ENCODE measurements around the gene AQP12A. TPM values are rescaled to one million over a fixed set of nuclear protein-coding genes. Genes with fewer than 3 reads are reported as not detected.
A peak's percentile ranks its signal among the peaks of the same experiment; 100 is the strongest.
"Not testable (repeated sequence)": the region's sequence is repeated elsewhere in the genome, so short reads cannot be mapped to it uniquely, and the experiment has no call there.

The AQP12A gene
- total RNA-seq, 1 donor from 2014 or later: not detected

DNA sequence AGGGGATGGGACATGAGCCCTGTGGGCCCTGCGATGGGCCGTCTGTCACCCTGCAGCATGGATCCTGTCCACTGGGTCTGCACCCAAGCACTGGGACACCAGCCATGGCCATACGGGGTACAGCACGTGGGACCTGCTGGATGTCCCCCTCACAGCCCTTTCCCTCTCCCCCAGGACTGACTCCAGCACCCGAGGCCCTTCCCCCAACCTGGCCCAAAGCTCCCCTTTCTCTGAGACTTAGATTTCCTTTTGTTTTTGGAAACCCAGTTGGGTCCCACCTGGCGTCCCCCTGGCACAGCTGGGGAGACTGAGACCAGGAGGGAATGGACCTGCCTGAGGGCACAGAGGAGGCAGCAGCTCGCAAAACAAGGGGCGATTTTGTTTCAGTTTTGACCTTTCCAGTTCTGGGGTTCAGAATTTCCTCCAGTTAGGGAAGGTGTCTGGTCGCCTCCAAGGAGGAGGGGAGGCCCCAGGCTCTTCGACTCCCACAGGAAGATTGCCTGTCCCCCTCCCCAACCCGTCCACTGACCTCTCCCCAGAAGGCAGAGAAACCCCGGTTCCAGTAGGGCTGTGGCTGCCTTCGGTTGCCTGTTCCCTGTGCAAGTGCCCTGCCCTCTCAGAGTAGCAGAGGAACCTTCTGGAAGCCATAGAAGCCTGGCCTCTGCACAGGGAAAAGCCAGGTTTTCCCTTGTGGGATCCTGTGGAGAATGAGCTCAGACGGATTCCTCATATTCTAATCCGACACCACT, 7.5 kb upstream of the AQP12A start:
- DNase-seq; intact Hi-C loops (cut with DNase I): not testable (repeated sequence)

DNA sequence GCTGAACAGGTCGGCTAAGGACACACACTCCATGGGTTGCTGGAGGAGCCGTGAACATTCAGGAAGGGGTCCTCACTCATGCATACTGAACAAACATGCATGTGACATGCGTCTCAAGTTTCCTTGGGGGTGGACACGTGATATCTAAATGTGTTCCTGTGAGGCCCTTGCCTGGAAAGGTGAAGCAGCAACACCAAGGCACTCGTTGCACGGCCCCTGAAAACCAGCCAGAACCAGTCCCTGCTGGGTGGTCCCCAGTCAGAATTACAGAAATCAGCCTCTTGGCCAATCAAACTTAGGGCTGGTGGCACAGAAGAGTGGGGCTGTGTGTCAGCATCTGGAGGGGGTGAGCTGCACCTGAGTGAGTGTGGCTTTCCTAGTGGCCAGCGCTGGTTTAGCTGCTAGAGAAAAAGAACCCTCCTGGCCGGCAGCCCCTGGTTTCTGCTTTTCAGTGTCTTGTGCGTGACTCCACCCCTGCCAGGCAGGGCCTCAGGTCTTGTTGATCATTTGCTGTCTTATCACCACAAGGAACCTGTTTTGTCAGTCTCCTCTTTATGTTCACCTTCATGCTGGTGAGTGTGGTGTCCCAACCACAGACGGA, 5.8 kb upstream of the AQP12A start:
- intact Hi-C loops (cut with DNase I): no loop called here
- ATAC-seq (ENCODE audit: poor library complexity) (no peak), DNase-seq (no peak)

More for the DNA sequence above, 7.5 kb upstream of the AQP12A start:
- ATAC-seq (ENCODE audit: poor library complexity): not testable (repeated sequence)

DNA sequence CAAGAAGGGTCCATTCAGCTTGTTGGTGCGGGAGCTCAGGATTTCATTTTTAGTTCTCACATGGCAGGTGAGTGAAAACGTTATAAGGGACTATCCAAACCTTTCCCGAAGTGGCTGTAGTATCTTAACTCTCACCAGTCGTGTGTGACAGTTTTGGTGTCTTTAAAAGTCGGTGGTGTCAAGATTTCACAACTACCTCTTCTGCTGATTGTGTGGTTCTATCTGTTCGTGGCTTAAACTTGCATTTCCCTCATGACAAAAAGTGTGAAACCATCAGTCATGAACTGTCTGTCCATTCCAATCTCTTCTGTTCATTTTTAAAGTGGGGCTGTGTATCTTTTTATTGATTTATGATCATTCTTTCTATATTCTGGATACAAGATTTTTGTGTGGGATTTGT, 5.2 kb upstream of the AQP12A start:
- DNase-seq (no peak), ATAC-seq (ENCODE audit: poor library complexity) (no peak)
- intact Hi-C loops (cut with DNase I): no loop called here

DNA sequence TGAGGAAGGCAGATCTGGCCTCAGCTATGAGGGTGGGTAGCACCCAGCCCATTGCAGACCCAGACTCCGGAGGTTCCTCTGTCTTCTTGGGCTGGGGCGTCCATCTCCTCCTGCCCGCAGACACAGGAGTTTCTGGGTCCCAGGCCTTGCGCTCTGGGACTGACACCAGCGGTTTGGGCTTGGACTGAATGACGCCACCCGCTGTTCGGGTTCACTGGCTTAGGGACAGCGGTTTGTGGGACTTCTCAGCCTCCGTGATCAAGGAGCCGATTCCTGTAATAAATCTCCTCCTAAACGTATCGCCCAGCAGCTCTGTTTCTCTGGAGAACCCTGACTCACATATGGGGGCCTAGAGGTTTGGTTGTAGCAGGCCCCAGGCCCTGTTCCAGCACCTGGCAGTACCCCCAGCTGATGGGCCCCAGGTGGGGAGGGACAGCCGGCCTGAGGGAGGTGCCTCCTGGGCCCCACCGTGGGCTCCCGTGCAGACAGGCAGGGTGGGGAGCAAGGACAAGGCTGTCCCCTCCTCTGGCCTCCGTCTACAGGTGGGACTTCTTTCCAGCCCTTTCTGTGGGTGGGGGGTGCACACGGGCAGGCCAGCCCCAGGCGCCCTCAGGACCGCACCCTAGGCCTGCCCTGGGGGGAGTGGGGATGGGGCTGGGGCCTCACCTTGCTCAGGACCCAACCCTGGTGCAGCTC, 4.5 kb upstream of the AQP12A start:
- no peak for ATAC-seq (ENCODE audit: poor library complexity)

DNA sequence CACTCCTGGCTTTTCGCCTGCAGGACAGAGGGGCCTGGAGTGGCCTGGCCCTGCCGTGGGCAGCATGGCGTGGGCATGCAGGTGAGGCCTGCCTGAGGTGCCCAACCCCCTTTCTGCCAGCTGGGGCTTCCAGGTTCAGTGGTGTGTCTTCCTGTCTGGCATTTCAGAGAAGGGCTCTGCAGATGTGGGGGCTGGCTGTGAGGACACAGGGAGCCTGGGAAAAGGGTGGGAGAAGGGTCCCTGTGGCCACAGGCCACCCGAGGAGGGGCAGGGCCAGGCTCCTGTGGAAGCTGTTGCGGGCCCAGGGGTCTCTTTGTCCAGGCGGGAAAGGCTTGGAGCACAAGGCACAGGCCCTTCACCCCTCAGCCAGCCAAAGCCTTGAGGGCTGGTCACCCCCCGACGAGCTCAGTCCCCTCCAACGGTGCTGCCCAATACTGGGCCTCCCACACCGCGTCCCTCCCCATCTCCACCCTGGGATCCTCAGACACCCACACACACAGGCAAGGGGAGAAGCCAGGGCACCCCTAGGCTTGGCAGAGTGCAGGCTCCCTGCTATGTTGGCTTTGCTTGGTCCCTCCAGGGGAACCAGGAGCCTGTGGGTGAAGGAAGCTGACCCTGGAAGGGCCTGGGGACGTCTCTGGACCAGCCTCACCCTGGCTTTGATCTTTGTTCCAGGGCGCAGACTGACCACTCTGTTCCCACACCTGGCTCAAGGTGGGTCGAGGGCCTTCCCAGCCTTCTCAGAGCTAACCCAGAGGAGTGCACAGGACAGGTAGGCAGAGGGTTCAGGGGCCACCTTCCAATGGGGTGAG, 3.7 kb upstream of the AQP12A start:
- ATAC-seq (ENCODE audit: poor library complexity): no peak
- intact Hi-C loops (cut with DNase I): no loop called here
- no peak for DNase-seq

More for the DNA sequence above, 4.5 kb upstream of the AQP12A start:
- DNase-seq: no peak
- intact Hi-C loops (cut with DNase I): no loop called here

DNA sequence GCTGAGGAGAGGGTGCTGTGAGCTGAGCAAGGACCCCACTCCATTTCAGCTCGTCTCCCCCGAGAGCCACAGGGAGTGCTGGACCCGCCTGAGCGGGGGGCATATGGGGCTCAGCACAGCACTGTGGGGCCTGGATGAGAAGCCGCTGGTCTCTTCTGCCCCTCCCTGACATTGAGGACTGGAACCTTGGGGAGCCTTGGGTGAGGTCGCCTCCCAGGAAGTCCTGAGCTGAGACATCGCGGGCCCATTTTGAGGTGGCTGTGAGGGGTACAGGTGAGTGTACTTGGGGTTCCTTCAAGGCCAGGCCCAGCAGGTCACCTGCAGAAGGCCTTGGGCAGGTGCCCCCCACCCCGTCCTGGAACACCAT, 3.1 kb upstream of the AQP12A start:
- intact Hi-C loops (cut with DNase I): no loop called here
- no peak for DNase-seq

DNA sequence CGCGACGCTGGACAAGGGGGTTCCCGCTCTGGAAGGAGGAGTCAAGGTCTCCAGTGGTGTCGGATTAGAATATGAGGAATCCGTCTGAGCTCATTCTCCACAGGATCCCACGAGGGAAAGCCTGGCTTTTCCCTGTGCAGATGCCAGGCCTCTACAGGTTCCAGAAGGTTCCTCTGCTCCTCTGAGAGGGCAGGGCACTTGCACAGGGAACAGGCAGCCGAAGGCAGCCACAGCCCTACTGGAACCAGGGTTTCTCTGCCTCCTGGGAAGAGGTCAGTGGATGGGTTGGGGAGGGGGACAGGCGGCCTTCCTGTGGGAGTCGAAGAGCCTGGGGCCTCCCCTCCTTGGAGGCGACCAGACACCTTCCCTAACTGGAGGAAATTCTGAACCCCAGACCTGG, 1.7 kb upstream of the AQP12A start:
- intact Hi-C loops (cut with DNase I): no loop called here
- DNase-seq (peak; percentile 15), ATAC-seq (ENCODE audit: poor library complexity) (no peak)

More for the DNA sequence above, 3.1 kb upstream of the AQP12A start:
- no peak for ATAC-seq (ENCODE audit: poor library complexity)

DNA sequence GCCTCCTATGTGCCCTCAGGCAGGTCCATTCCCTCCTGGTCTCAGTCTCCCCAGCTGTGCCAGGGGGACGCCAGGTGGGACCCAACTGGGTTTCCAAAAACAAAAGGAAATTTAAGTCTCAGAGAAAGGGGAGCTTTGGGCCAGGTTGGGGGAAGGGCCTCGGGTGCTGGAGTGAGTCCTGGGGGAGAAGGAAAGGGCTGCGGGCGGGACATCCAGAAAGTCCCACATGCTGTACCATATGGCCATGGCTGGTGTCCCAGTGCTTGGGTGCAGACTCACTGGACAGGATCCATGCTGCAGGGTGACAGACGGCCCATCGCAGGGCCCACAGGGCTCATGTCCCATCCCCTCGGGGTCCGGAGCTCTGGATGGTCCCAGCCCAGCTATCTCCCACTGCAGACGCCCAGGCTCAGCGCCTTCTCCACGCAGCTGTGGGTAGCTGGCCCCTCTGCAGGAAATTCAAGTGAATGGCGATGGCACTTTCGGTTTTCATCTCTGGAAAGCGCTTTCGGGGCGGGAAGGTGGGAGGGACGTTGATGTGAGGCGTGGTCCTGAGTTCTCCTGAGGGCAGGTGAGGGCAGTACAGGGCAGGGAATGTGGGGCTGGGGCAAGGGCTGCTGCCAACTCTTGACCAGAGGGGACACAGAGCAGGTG, 1.1 kb upstream of the AQP12A start:
- ATAC-seq (ENCODE audit: poor library complexity); intact Hi-C loops (cut with DNase I): not testable (repeated sequence)
- DNase-seq: peak; percentile 10

DNA sequence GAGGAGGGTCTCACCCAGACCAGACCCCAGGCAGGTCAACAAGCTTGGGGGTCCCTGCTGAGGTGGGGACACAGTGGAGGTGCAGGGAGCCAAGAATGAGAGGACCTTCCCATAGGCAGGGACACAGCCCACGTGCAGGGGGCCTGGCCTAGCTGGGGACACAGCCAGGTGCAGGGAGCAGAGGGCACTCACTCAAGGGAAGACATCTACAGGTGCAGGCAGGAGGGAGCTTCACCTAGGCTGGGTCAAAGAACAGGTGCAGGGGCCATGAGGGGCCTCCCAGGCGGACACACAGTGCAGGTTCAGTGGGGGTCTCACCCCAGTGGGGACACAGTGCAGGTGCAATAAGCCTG, 615 bp upstream of the AQP12A start:
- DNase-seq; ATAC-seq (ENCODE audit: poor library complexity); intact Hi-C loops (cut with DNase I): not testable (repeated sequence)

DNA sequence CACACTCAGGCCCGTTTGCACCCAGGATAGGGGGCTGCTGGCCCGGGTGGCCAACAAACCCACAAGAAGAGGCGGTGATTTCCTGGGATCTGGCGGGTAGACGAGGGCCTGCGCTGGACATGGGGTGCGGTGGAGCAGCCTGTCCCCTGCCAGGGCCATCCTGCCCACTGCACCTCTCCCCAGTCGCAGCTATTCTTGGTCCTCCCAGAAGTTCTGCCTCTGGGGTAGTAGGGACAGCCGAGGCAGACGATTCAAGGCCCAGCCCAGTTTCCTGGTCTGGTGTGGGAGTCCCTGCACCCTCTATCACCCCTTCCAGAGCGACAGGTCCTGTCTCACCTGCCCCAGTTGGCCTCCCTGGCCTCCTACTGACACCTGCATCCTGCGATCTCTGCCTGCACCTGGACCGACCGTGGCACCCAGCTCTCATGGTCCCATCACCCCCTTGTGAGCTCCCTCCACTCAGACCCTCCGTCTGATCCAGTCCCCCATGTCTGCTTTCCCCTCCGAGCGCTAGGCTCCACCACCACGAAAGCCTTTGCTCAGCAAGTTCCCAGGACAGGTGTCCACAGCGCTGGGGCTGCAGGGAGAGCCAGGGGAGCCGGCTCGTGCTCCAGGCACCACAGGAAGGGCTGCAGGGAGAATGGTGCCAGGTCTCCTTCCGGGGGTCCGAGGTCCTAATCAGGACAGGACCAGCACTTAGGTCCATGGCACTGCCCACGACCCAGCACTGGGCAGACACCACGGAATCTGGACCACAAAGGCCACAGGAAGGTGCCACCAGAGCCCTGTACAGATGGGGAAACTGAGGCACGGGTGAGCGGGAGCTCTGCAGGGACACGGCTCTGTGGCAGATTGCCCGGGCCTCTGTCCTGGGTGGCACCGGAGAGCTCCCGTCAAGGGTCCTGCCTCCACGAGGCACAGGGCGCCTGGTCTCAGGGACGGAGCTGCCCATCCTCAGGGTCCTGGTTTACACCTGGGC, 1.2 kb downstream of the AQP12A start:
- ATAC-seq (ENCODE audit: poor library complexity); intact Hi-C loops (cut with DNase I): not testable (repeated sequence)
- DNase-seq: peak; percentile 8

DNA sequence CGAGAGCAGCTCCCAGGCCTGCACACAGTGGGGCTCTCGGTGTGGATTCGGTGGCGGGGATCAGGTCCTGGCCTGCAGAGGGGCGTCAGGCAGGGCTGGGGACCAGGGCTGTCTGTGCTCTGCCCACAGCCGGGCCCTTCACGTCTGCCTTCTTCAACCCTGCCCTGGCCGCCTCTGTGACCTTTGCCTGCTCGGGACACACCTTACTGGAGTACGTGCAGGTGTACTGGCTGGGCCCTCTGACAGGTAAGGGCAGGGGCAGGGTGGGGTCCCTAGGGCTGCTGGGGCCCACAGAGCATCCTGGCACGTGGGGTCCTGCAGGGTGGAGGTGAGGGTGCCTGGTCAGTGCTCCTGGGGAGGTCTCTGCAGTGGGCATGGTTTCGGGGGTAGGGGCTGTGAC, 2.6 kb downstream of the AQP12A start:
- ATAC-seq (ENCODE audit: poor library complexity); intact Hi-C loops (cut with DNase I): not testable (repeated sequence)
- DNase-seq: peak; percentile 10

DNA sequence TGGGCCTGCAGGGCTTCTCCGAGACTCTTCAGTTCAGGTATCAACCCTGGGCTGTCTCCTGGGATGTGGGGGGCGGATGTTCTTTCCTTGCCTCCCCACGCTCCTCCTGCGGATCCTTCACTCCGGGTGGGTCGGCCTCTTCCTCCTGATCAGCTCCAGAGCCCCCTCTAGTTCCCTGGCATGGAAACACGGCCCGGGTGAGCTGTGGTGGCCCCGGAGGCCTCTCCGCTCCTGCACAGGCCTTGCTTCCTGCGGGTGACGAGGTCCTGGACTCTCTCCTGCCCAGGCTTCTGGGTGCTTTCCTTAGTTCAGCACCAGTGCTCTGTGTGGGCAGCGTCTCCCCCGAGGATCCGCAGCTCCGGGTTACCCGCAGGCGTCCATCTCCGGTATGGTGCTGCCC, 3.9 kb downstream of the AQP12A start:
- intact Hi-C loops (cut with DNase I); ATAC-seq (ENCODE audit: poor library complexity): not testable (repeated sequence)

DNA sequence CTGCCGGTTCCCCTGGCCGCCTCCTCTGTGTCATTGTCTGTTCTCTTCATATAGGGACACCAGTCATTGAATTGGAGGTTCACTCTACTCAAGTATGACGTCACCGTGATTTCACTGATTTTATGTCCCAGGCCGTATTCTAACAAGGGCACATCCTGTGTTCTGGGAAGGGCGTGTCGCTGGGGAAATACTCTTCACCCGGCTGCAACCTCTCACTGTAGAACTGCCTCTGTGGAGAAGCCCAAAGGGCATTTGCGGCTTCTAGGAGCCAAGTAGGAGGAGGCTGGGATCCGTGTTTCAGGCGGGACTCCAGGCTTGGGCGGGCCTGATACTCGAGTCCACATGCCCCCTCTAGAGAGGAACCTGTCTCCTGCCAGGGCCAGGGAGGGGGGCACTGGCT, 4.8 kb downstream of the AQP12A start:
- ATAC-seq (ENCODE audit: poor library complexity); DNase-seq; intact Hi-C loops (cut with DNase I): not testable (repeated sequence)

More for the DNA sequence above, 3.9 kb downstream of the AQP12A start:
- not testable (repeated sequence) for DNase-seq

DNA sequence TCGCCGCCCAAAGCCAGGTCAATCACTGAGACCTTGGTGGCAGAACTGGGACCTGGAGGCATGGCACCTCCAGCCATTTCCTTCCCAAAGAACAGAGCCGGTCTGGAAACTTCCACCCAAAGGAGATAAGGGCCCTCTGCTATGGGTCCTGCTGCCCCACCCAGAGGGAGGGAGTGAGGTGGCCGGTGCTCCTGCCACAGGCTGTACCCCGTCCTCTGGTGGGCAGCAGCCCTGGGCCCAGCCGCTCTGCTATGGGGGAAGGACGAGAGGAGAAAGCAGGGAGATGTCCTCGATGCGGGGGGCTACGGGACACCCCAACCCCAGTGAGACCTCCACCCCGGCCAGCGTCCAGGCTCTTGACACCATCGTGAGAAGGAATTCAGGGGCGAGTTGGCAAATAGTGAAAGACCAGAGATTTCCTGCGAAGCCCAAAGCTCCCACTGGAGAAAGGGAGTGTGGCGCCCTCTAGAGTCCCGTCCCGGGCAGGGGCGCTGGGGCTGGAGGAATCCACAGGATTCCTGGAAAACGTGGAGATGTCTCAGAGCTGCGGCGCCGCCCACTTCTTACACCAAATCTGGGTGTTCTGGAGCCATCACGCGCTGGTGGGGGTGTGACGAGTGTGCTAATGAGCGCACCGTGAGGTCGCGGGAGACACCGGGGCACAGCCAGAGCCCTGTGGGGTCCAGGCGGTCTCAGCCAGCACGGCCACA, 7.3 kb downstream of the AQP12A start:
- intact Hi-C loops (cut with DNase I); DNase-seq: not testable (repeated sequence)
- ATAC-seq (ENCODE audit: poor library complexity): peak; percentile 69

DNA sequence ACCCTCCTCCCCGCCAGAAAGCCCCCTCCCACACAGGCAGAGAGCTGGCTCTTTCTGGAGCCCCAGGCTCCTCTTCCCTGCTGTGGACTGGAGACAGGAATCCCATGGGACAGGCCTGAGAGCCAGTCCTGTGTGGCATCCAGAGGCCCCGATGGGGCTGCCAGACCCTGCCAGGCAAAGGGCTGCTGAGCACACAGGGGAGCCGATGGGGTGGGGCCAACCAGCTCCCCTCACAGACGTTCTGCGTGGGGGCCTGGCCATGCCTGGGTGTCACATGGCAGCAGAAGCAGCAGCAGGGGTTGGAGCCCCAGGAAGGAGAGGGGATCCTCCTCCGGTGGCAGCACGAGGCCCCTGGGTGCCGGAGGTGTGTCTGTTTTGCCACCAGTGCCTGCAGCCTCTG, 8.2 kb downstream of the AQP12A start:
- peak; percentile 26 for DNase-seq
- ATAC-seq (ENCODE audit: poor library complexity): not testable (repeated sequence)
- intact Hi-C loops (cut with DNase I): loop anchor here (5.0 kb wide), 1 partner anchor 188 kb away; no protein-coding TSS in a partner anchor

DNA sequence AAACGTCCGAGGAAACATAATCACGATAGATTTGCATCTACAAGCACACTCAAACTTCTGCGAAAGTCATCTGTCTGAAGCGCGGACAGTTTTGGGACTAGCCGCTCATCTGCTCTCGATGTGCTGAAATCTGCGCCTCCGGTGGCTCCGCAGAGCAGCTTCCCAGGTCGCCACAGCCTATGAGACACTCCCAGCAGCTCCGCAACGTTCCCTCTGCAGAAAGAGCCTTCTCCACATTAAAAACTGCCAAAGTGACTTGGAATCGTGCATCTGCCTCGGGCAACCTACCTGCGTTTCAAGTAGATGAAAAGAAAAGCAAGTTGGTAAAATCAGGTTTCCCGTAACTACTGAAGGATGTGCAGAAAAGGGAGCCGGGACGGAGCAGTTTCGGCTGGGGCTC, 8.9 kb downstream of the AQP12A start:
- ATAC-seq (ENCODE audit: poor library complexity): not testable (repeated sequence)
- DNase-seq: peak; percentile 4
- intact Hi-C loops (cut with DNase I): loop anchor here (5.0 kb wide), 1 partner anchor 188 kb away; no protein-coding TSS in a partner anchor
